A673 (cell line): ENCODE measurements around the gene RALB. TPM values are rescaled to one million over a fixed set of nuclear protein-coding genes. Genes with fewer than 3 reads are reported as not detected.

Source experiments
- BruUV-seq: library from RNA; stranded (reverse); fragments of 400-500 nt; replicated peaks from 2 replicates; lab custom pipeline; 2021; lab: Mats Ljungman, UMichigan
- CTCF ChIA-PET: fragments of 300-600 bp; sonication (Branson Sonifier 250); formaldehyde crosslinking; loops from one replicate; lab custom pipeline; 2022; ENCODE audit warnings: antibody characterized with exemption; lab: Charles Lee
- POLR2A ChIA-PET: fragments of 300-600 bp; sonication (Branson Sonifier 250); formaldehyde crosslinking; loops from one replicate; lab custom pipeline; 2022; ENCODE audit warnings: antibody characterized with exemption; ENCODE audit not compliant: low non-redundant PET; lab: Charles Lee
- DNase-seq: peaks from one replicate; pipeline ENCODE4 v3.0.0-alpha.2; 2015; ENCODE audit warnings: low spot score
- H3K27ac ChIP-seq: fragments of 200-600 bp; sonication (generic); 2 replicates; pipeline ENCODE4 v1.5.1; 2016; ENCODE audit warnings: mixed run types, low read depth, mild to moderate bottlenecking, mixed read lengths, antibody characterized with exemption, low read length; ENCODE audit not compliant: poor library complexity, severe bottlenecking
- H3K27me3 ChIP-seq: fragments of 200-600 bp; sonication (generic); replicated peaks from 2 replicates; pipeline ENCODE4 v1.6.1; 2017; ENCODE audit warnings: mixed run types, low read depth, mild to moderate bottlenecking, mixed read lengths, antibody characterized with exemption, low read length; ENCODE audit not compliant: insufficient read depth, poor library complexity
- H3K36me3 ChIP-seq: fragments of 200-600 bp; sonication (generic); 2 replicates; pipeline ENCODE4 v1.6.1; 2016; ENCODE audit warnings: mixed run types, mild to moderate bottlenecking, mixed read lengths, antibody characterized with exemption, low read length; ENCODE audit not compliant: insufficient read depth, poor library complexity, severe bottlenecking
- H3K4me1 ChIP-seq: fragments of 200-600 bp; sonication (generic); 2 replicates; pipeline ENCODE4 v1.6.1; 2017; ENCODE audit warnings: mixed run types, mild to moderate bottlenecking, mixed read lengths, antibody characterized with exemption, low read length; ENCODE audit not compliant: insufficient read depth, poor library complexity, severe bottlenecking
- H3K4me3 ChIP-seq: fragments of 200-600 bp; sonication (generic); 2 replicates; pipeline ENCODE4 v1.5.1; 2016; ENCODE audit warnings: low read depth, mixed run types, mild to moderate bottlenecking, mixed read lengths, low read length; ENCODE audit not compliant: poor library complexity, severe bottlenecking
- H3K9me3 ChIP-seq: fragments of 200-600 bp; sonication (generic); 2 replicates; pipeline ENCODE4 v1.6.1; 2016; ENCODE audit warnings: mixed run types, low read depth, mild to moderate bottlenecking, mixed read lengths, antibody characterized with exemption, low read length; ENCODE audit not compliant: poor library complexity, severe bottlenecking
- CTCF ChIP-seq: fragments of 300-800, 200-600 bp; sonication (generic); conservative IDR thresholded peaks from 2 replicates; pipeline ENCODE4 v1.5.1; 2017; ENCODE audit warnings: low read depth, mild to moderate bottlenecking, antibody characterized with exemption, low read length, moderate library complexity, mixed read lengths
- EZH2 ChIP-seq: fragments of 200-600 bp; sonication (generic); IDR thresholded peaks from 2 replicates; pipeline ENCODE4 v1.6.1; 2017; ENCODE audit warnings: borderline replicate concordance, low read depth, mild to moderate bottlenecking, mixed read lengths, antibody characterized with exemption, low read length; ENCODE audit not compliant: poor library complexity, severe bottlenecking
- intact Hi-C: fragments of 100-400 bp; cut with micrococcal nuclease; formaldehyde crosslinking; loops from one replicate; pipeline ENCODE4 v1.10.0; 2022; ENCODE audit not compliant: unreplicated experiment
- total RNA-seq: library from RNA; stranded (reverse); gene quantifications from 2 replicates; pipeline ENCODE4 v1.2.3, GENCODE V29; 2021

The RALB gene
- total RNA-seq, 1 experiment from 2014 or later, result 47.0 TPM

DNA sequence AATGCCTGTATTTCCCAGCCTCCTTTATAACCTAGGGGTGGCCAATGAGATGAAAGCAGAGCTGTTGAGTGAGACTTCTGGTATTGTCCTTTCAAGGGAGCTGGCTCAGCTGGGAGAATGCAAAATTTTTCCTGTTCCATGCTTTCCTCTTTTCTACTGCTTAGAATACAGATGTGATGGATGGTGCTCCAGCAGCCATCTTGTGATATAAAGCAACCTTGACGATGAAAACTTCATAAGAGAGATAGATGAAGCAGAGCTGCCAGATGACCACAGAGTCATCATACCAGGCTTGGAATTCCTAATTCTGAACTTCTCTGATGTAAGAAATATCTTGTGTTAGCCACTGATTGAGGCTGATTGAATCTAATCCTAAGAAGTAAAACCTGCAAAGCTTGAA, 81.4 kb downstream of the RALB start:
- no peak for DNase-seq
- H3K4me3 ChIP-seq, result no peak overlapping the region
- intact Hi-C loops, result no loop called here
- no peaks in the 10 kb centered on the region for H3K36me3 ChIP-seq
- H3K27ac ChIP-seq, result no peak overlapping the region
- TF ChIP-seq CTCF, result no peak
- no peak for TF ChIP-seq EZH2
- no peaks in the 10 kb centered on the region for H3K9me3 ChIP-seq
- peaks cover 6% of the 10 kb centered on the region for H3K27me3 ChIP-seq
- ChIA-PET POLR2A (interaction anchor here (0.6 kb wide), 1 partner anchor 342 kb away, joined by 3 read pairs; no protein-coding TSS in a partner anchor), CTCF (no interaction called here)
- H3K4me1 ChIP-seq, result no peaks in the 10 kb centered on the region
- BruUV-seq, result no TSS peak

GRCh38 chr2:120336749-120337148, 84.1 kb downstream of the RALB start:
- CTCF ChIA-PET, result interaction anchor here (0.5 kb wide), 1 partner anchor 10 kb away, joined by 5 read pairs; no protein-coding TSS in a partner anchor
- BruUV-seq, result no TSS peak
- POLR2A ChIA-PET, result no interaction called here
- DNase-seq, result no peak
- no peak for TF ChIP-seq EZH2
- TF ChIP-seq CTCF, result no peak
- no peaks in the 10 kb centered on the region for H3K9me3 ChIP-seq
- H3K36me3 ChIP-seq, result no peaks in the 10 kb centered on the region
- H3K27ac ChIP-seq, result no peak overlapping the region
- peaks cover 6% of the 10 kb centered on the region for H3K27me3 ChIP-seq
- intact Hi-C loops, result no loop called here
- no peaks in the 10 kb centered on the region for H3K4me1 ChIP-seq
- H3K4me3 ChIP-seq, result no peak overlapping the region

DNA sequence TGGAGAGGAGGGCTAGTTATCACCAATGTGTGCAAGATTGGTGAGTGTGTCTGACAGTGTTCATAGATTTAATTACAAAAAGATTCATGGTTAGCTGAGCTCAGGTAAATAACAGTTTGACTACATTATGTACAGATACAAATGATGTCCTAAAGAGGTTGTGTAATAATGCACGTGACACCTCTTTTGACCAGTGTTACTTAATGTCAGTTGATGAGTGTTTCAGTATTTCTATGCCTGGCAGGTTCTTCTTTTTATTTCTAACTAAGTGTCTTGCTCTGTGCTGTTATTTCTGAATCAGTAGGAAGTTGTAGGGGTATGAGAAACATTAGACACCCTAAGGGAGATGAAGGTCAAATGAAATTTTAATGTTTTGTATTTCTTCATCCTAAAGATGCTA, 85.4 kb downstream of the RALB start:
- no peak for TF ChIP-seq EZH2
- no peak for TF ChIP-seq CTCF
- ChIA-PET CTCF (no interaction called here), POLR2A (no interaction called here)
- no TSS peak for BruUV-seq
- H3K36me3 ChIP-seq, result no peaks in the 10 kb centered on the region
- H3K27ac ChIP-seq, result no peak overlapping the region
- peaks cover 17% of the 10 kb centered on the region for H3K27me3 ChIP-seq
- no peak for DNase-seq
- H3K9me3 ChIP-seq, result no peaks in the 10 kb centered on the region
- H3K4me3 ChIP-seq, result no peak overlapping the region
- intact Hi-C loops, result no loop called here
- no peaks in the 10 kb centered on the region for H3K4me1 ChIP-seq
